Measurements from ENCODE around the gene UBE2V1. TPM values are rescaled to one million over a fixed set of nuclear protein-coding genes. Genes with fewer than 3 reads are reported as not detected.
A peak's percentile ranks its signal among the peaks of the same experiment; 100 is the strongest.

Gene UBE2V1
- total and polyA plus RNA-seq, 12 donors = 57.4 to 242 (median 79.4) TPM

GRCh38 chr20:50121858-50122271 lies 8.9 kb upstream of the UBE2V1 start:
- no peaks in the 10 kb centered on the region for H3K27me3 ChIP-seq
- H3K27ac ChIP-seq = peak overlapping the region in 3 of 5 donors; percentile 45 to 62 (median 60)
- DNase-seq = peak in 1 of 7 donors; percentile 26
- H3K9me3 ChIP-seq (replicated peaks in 1 of 3) = no peaks in the 10 kb centered on the region
- WGBS, 4 donors = 81 to 89% (median 84%) methylated on average over 3 to 4 of the region's 4 CpGs
- intact Hi-C loops (cut with DNase I) = loop anchor here (5.0 kb wide), 2 partner anchors 45 to 50 kb away; no protein-coding TSS in a partner anchor
- peaks cover 5 to 11% of the 10 kb centered on the region in 2 donors for H3K4me1 ChIP-seq (replicated peaks in 1 of 2)
- H3K36me3 ChIP-seq (replicated peaks in 1 of 2) = peaks cover 0 to 25% of the 10 kb centered on the region in 2 donors
- H3K4me3 ChIP-seq = no peak overlapping the region
- TF ChIP-seq POLR2A (IDR thresholded peaks at IDR 0.05) (no peak), CTCF (IDR thresholded peaks at IDR 0.05) (no peak)

- Histone ChIP-seq H3K4me3 (no peak overlapping the region), H3K4me1 (replicated peaks in 1 of 2) (peaks cover 2 to 8% of the 10 kb centered on the region in 2 donors), H3K27ac (peak overlapping the region in 3 of 5 donors; percentile 45 to 62 (median 60)), H3K27me3 (no peaks in the 10 kb centered on the region), H3K9me3 (replicated peaks in 1 of 3) (no peaks in the 10 kb centered on the region), H3K36me3 (replicated peaks in 1 of 2) (peaks cover 0 to 24% of the 10 kb centered on the region in 2 donors)
- TF ChIP-seq POLR2A (IDR thresholded peaks at IDR 0.05) (no peak), CTCF (IDR thresholded peaks at IDR 0.05) (peak; percentile 78 to 98 (median 98))
- 8 to 24% (median 23%) methylated on average over 5 to 9 of the region's 9 CpGs for WGBS, 4 donors
- DNase-seq = peak; percentile 73 to 90 (median 84)
- intact Hi-C loops (cut with DNase I) = loop anchor here (5.0 kb wide), 2 partner anchors 46 to 51 kb away; no protein-coding TSS in a partner anchor
Observed at GRCh38 chr20:50120935-50121693, 8.2 kb upstream of the UBE2V1 start.

DNA sequence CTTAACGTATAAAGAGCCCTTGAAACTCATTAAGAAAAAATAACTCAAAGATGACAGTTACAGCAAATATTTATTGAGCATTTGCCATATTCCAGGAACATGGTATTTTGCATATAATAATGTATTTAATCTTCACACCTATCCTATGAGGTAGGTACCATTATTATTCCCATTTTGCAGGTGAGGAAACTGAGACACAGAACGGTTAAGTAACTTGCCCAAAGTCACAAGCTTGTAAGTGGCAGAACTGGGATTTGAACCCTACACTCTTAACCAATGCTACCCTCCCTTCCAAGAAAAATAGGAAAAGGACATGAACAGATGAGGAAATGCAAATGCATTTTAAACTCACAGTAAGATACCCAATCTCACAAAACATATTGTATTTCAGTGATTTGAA lies 5.3 kb upstream of the UBE2V1 start:
- TF ChIP-seq POLR2A (IDR thresholded peaks at IDR 0.05) = no peak
- no peak for TF ChIP-seq CTCF (IDR thresholded peaks at IDR 0.05)
- Histone ChIP-seq H3K27ac (no peak overlapping the region), H3K9me3 (replicated peaks in 1 of 3) (no peaks in the 10 kb centered on the region), H3K4me3 (no peak overlapping the region), H3K36me3 (replicated peaks in 1 of 2) (no peaks in the 10 kb centered on the region), H3K4me1 (replicated peaks in 1 of 2) (peaks cover 19 to 29% of the 10 kb centered on the region in 2 donors), H3K27me3 (no peaks in the 10 kb centered on the region)
- 55 to 66% (median 57%) methylated on average over 2 of the region's 2 CpGs for WGBS, 4 donors
- no peak for DNase-seq
- intact Hi-C loops (cut with DNase I) = no loop called here

- no peaks in the 10 kb centered on the region for H3K9me3 ChIP-seq (replicated peaks in 1 of 3)
- peak in 2 of 7 donors; percentile 35 to 58 for DNase-seq
- peak overlapping the region in 1 of 4 donors; percentile 59 for H3K4me3 ChIP-seq
- H3K27me3 ChIP-seq = no peaks in the 10 kb centered on the region
- H3K27ac ChIP-seq = peak overlapping the region in 4 of 5 donors; percentile 41 to 86 (median 70)
- intact Hi-C loops (cut with DNase I) = no loop called here
- 85 to 88% (median 87%) methylated on average over 18 to 19 of the region's 19 CpGs for WGBS, 4 donors
- peaks cover 27 to 36% of the 10 kb centered on the region in 2 donors for H3K4me1 ChIP-seq (replicated peaks in 1 of 2)
- TF ChIP-seq CTCF (IDR thresholded peaks at IDR 0.05) = no peak
- TF ChIP-seq POLR2A (IDR thresholded peaks at IDR 0.05) = no peak
- no peaks in the 10 kb centered on the region for H3K36me3 ChIP-seq (replicated peaks in 1 of 2)
Observed at GRCh38 chr20:50116368-50116999, 3.5 kb upstream of the UBE2V1 start.

Data from adrenal gland (tissue), 12 donors.